ENCODE data around the gene EHBP1.

EHBP1 gene

DNA sequence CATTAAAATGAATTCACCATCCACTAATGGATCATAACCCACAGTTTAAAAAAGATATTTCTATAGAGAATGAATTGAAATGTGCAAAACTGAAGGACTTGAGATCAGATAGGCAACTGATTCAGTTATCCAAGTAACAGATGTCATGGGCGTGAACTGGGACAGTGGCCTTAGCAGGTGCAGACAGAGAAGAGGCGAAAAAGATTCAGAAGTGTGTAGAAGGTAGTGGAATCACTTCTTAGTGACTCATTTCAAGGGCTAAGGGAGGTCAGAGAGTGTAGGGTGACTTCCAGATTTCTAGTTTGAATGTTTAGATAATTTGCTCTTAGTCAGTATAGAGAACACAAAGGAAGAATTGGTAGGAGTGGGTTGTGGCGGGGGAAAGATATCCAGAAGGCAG lies 79.7 kb downstream of the EHBP1 start:
- DNase-seq (ENCODE audit: low read depth): no peak

DNA sequence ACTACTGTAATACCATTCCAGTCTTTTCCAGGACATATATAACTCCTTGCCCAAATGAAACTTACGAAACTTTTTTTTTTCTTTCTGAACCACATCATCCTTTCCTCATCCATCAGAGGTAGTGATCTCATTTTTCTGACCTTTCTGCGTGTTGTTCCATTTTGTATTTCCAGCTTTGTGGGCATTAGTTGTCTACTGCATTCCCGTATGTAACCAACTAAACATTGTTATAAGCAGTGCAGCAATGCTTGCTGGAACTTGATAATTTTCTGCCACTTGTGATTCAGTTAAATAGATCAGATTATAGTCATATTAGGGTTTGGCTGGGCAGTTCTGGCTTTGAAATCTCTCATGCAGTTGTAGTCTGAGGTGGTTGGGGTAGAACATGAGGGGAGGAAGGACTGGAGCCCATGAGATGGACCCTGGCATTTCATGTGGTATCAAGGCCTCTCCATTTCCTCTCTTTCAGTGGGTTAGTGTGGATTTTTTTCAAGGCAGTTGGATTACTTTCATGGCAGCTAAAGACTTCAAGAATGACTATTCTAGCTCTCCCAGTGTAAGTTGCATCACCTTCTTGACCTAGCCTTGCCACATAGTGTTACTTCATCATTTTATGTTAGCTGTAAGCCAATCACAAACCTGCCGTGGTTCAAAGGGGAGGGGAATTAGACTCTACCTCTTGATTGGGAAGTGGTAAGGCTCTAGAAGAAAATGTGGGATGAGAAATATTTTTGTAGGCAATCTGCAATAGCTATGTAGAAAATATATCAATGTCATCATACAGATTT lies 80.5 kb downstream of the EHBP1 start:
- no peak for DNase-seq (ENCODE audit: low read depth)

DNA sequence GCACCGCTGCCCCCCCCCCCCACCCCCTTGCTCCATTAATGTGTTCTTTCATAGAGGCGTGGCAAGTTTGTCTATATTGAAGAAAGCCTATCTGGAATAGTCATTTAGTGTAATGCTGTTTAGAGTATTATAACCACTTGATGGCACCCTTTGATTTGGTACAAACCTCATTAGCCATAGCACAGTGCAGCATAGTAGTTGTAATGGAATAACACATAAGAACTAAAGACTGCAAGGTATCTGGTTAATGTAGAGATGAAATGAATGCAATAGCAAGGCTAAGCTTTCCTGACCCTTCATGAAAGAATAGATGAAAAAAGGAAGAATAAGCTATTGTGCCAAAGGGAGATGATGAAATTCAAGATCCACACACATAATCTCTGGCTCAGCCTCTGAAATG lies 81.9 kb downstream of the EHBP1 start:
- DNase-seq (ENCODE audit: low read depth): no peak

DNA sequence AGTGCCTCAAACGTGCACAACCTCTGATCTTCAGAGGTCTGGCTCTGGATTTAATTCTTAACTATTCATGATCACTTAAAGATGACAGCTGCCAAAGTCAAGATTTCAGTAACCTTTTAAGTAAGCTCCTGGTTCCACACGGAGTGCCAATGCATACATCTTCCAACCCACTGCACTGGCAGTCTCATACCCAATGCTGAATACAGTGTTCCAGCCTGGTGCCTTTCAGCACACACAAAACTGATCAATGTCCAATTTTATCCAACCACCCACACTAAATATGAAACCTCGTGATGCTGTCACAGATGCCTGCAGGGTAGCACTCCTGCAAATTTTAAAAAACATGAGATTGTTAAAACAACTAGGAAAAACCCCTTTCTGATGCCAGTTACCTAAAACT lies 84.0 kb downstream of the EHBP1 start:
- no peak for DNase-seq (ENCODE audit: low read depth)

DNA sequence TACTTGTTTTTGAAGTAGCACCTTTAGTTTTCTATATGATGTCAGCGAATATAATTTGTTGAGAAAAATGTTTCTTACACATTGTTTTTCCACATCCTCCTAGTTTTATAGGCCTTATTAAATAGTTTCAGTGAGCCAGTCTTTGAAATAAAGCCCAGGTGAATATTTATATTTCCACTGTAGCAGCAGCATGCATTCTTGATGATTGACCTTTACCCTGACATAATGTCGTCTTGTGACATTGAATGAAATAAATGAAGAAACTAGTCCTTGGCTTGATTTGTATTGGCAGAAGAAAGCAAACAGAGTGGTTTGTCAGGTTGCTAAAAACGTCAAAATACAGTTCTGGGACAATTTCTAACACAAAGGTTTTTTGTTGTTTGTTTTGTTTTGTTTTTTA lies 84.4 kb downstream of the EHBP1 start:
- no peak for DNase-seq (ENCODE audit: low read depth)

DNA sequence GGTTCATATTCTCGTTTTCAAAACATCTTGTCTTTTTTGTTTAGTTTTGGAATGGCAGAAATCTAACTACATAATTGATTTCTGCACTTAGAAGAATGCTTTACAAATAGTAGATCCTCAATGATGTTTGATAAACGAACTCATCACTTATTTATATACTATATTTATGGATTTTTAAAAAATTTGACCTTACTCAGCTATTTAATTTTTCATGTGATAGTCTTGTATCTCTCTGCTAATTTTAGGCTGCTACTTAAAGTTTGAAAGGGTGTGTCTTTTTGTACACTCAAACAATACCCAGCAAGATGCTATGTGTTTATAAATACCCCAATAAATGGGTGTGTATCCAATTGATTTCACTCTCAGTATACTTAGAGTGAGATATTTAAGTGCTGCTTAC lies 86.9 kb downstream of the EHBP1 start:
- no peak for DNase-seq (ENCODE audit: low read depth)

DNA sequence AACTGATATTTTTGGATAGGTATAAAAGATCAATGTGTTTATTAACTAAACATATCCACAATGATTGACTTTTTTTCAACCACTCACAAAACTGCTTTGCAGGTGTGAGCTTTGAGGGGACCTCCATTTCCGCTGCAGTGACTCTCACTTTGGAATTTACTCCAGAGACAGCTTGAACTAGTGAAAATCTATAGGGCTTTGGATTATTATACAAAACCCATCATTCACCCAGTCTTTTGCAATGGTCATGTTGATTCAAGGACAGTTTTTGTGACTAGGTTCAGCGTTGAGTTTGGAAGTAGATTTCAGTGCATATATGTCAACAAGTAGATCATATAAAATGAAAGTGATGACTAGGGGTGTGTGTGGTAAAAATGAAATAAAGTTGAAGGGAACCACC lies 87.7 kb downstream of the EHBP1 start:
- no peak for DNase-seq (ENCODE audit: low read depth)

DNA sequence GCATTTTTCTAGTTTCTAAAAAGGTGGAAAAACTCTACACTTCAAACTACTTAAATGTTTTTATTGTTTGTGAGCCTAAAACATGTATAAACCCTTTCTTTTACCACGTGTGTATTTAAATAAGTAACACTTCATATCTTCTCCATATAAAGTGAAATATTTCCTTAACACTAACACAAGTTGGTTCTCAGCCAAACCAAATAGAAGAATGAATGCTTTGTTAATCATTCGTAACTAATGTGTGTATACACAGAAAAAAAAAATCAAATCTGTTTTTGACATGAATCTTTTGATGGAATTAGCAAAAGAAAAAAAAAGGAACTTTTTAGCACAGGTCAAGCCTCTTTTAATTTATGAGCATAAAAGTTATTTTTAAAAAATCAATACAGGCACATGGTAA lies 89.3 kb downstream of the EHBP1 start:
- no peak for DNase-seq (ENCODE audit: low read depth)

DNA sequence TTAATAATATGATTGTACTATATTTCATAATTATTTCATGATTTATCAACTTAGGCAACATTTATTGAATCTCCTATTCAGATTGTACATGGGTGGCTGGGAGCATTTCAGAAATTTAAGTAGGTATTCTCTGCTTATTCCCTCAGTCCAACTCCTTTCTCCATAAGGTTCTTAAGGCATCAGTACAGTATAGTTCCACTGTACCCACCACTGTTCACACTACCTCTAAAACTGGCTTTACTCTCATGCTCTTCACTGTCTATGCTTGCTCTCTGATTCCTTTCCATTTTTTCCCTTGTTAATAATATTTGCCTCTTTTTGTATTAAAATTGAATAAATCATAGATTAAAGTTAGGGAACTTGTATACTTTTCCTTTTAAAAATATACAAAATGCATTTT lies 89.8 kb downstream of the EHBP1 start:
- DNase-seq (ENCODE audit: low read depth): no peak

DNA sequence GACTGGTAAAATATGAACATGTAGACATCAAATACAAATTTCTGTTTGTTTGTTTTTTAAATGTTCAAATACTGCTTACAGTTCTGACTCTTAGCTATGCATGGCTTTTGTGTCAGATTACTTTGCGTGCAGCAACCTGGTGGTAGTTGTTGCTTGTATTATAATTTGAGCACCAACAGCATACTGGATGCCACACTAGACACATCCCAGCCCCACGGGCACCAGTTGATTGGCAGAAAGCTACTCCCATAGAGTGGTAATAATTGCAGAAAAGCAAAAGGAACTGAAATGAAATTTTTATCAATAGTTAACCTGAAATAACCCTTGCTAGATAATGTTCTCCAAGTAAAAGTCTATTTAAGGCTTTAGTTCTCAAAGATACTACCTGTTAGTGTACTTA lies 91.6 kb downstream of the EHBP1 start:
- DNase-seq (ENCODE audit: low read depth): no peak

DNA sequence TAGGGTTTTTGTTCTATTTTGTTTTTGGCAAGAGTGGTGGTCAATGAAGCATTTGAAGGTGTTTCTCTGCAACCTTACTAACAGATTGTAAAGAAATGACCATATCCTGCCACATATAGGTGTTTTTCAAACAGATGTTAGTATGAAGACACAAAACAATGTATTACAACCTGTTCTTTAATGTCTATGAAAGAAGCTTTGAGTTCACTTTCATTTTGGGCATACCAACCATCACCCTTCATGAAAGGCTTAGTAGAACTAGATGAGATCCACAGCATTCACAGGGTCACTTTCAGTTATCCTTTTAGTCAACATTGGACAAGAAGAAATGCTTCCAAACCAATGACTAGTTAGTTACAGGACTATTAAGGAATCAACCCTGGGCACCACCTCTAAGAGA lies 95.1 kb downstream of the EHBP1 start:
- no peak for DNase-seq (ENCODE audit: low read depth)

DNA sequence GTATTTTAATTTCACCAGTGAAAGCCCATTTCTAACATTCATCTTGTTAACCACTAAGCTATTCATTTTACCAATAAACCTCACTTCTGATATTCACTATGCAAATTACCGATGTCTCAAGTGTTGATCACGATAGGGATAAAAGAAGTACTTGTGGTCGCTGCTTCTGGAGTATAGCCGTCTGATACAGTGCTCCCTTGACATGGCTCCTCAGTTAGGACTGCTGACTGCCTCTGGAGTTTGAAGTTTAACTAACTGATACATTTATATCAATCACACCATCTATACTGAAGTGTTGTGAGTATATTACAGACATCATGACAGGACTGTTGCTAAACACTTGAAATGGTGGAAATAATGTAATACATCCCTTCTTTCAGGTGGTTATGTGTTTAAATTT lies 95.6 kb downstream of the EHBP1 start:
- no peak for DNase-seq (ENCODE audit: low read depth)

DNA sequence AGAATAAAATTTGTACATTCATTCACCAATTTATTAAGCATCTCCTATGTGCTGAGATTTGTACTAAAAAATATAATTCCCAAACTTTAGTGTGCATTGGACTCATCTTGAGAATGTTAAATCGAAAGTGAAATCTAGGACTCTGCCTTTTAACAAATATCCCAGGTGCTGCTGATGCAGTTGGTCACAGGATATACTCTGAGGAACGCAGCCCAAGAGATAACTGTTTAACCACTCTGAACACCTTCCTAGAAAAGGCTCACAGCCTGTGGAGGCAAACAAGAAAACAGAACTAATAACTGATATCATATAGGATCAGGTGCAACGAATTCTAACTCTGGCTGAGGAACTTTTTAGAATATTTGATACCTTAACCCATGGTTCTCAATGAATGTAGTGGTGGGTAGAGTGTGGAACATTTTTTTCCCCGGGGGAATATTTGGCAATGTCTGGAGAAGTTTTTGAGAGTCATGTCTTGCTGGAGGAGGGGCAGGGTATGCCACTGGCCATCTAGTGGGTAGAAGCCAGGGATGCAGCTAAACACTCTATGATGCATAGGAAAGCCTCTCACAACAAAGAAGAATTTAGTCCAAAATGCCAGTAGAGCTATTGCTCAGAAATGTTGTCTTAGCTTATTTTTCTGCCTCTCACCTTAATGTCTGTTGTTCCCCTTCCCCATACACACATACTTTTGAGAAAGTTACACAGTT lies 96.5 kb downstream of the EHBP1 start:
- no peak for DNase-seq (ENCODE audit: low read depth)

DNA sequence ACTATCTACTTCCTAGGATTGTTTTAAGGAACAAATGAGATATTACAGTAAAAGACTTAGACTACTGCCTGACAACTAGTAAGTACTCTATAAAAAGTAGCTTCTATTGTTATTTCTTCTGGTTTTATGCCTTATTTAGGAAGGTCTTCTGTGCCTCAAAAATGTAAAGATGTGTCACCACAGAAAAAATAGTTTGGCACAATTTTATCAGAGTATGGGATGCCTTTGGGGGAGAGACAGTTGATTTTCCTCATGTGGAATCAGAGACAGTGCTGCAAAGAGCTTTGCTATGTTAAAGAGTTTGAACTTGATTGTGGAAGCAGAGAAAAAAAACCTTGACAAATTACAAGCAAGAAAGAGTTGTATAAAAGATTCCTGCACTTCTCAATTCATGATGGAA lies 98.4 kb downstream of the EHBP1 start:
- DNase-seq (ENCODE audit: low read depth): no peak

DNA sequence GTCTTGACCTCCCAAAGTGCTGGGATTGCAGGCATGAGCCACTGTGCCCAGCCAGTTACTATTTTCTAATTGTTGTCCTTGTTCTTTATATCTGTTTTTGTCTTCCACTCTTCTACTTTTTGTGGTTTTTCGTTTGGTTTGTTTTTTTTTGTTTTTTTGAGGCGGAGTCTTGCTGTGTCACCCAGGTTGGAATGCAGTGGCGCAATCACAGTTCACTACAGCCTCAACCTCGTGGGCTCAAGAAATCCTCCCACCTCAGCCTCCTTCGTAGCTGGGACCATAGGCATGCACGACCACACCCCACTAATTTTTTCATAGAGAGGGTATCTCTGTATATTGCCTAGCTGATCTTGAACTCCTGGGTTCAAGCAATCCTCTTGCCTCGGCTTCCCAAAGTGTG lies 100.7 kb downstream of the EHBP1 start:
- DNase-seq (ENCODE audit: low read depth): no peak

DNA sequence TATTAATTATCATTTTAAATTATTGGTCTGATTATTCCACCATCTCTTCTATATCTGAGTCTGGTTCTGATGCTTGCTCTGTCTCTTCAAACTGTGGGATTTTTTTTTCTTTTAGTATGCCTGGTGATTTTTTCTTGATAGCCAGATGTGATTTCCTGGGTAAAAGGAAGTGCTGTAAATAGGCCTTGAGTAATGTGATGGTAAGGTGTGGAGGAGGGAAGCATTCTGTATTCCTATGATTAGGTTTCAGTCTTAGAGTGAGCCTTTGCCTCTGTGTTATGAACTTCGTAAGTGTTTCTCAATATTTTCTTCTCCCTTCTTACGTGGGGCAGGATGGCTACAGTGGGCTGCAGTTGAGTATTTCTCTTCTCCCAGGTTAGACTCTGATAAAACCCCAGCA lies 103.0 kb downstream of the EHBP1 start:
- DNase-seq (ENCODE audit: low read depth): no peak

DNA sequence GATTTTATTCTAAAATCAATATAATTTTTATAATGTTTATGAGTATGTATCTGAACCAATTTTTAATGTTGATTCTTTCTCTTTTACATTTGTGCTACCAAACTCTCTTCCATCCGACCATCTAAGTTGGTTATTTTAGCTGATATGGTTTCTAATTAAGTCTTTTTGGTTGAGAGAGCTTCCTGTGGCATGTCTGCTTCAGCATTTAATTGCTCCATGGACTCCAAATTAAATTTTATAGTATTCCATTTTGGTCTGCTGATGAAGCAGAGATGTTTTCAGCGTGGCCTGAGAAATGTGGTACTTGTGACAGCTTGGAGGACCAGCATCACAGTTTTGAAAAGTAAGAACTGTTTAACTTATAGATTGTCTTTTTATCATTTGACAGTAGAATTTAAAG lies 105.6 kb downstream of the EHBP1 start:
- DNase-seq (ENCODE audit: low read depth): no peak

DNA sequence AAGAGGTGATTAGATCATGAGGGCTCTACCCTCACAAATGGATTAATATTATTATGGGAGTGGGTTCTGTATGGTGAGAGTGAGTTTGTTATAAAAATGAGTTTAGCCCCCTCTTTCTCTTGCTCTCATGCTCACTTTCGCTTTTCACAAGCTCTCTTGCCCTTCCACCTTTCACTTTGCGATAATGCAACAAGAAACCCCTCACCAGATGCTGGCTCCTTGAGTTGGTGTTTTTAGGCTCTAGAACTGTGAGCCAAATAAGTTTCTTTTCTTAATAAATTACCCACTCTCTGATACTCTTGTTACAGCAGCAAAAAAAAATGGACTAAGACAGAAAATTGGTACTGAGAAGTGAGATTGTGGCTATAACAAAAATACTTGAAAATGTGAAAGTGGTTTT lies 106.5 kb downstream of the EHBP1 start:
- DNase-seq (ENCODE audit: low read depth): no peak

DNA sequence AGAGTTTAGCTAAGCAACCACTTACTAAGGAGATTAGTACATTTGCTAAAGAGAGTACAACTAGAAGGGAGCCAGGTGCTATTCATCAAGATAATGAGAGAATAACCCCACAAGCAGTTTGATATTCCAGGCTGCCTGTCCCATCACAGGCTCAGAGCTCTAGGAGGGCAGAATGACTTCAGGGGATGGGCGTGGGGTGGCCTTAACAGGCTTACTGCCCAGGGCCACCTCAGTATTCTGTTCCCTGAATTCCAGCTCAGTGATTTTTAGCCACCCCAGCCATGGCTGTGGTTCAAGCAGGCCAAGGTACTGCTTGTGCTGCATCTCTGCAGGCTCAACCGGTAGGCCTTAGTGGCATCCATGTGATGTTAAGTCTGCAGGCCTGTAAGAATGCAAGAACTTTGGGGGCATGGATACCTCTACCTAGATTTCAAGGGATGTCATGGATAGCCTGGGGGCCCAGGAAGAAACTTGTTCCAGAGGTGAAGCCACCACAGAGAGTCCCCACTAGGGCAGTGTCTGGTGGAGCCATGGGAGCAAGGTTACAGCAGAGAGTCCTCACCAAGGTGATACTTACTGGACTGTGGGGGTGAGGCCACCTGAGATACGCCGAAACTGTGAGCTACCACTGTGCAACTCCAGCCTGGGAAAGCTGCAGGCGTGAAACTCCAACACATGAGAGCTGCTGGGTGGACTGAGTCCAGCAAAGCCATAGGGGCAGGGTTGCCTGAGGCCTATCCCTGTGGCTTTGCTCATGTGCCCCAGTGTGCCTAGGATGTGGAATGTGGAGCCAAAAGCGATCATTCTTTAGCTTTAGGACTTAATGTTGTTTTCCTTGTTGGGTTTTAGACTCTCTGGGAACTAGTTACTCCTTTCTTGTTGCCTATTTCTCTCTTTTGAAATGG lies 107.7 kb downstream of the EHBP1 start:
- no peak for DNase-seq (ENCODE audit: low read depth)

DNA sequence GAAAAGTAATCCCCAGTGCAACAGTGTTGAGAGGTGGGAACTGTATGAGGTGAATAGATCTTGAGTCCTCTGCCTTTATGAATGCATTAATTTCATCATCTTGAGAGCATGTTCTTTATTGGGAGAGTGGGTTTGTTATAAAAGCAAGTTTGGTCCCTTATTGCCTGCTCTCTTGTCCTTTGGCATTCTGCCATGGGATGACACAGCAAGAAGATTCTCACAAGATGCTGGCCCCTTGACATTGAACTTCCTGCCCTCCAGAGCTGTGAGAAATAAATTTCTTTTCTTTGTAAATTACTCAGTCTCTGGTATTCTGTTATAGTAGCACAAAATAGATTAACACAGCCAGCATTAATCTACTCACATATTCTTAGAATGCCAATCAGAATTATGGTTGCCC lies 108.6 kb downstream of the EHBP1 start:
- peak; percentile 41 for DNase-seq (ENCODE audit: low read depth)

DNA sequence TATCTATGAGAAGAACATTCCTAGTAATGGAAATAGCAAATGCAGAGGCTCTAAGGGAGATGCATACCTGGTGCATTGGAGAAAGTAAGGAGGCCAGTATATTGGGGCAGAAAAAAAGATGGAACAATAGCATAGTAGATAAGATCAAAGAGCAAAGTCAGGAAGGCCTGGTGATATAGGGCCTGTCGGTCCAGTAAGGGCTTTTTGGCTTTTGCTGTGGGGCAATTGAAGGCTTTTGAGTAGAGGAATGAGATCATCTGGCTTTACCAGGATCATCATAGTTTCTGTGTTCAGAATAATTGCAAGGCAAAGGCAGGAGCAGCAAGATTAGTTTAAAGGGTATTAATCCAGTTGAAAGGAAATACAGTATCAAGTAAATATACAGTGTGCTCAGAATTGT lies 111.8 kb downstream of the EHBP1 start:
- DNase-seq (ENCODE audit: low read depth): no peak

DNA sequence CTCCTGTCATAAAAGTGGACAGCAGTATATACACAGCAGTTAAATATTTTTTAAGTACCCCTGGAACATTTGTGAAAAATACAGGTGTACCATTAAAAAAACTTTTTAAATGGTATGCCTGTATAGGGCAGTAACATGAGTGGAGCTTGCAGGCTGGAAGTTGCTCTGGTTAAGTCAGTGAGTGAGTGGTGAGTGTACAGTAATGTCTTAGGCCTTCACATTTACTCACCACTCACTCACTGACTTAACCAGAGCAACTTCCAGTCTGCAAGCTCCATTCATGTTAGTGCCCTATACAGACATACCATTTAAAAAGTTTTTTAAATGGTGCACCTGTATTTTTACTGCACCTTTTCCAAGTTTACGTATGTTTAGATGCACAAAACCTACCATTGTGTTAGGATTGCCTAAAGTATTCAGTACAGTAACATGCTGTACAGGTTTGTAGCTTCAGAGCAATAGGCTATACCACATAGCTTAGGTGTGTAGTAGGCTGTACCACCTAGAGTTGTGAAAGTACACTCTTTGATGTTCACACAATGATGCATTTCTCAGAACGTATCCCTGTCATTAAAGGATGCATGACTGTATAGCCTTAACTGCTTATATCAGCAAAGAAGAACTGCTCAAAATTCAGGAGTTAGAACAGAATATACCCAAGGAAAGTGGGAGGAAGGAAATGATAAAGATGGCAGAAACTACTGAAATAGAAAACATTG lies 112.6 kb downstream of the EHBP1 start:
- peak; percentile 26 for DNase-seq (ENCODE audit: low read depth)
